HG03439 (cell line): ENCODE measurements around the gene APELA.
"Not testable (repeated sequence)": the region's sequence is repeated elsewhere in the genome, so short reads cannot be mapped to it uniquely, and the experiment has no call there.

Experiments
- ATAC-seq: cut with Tn5 transposase; IDR thresholded peaks from one replicate; pipeline ENCODE4 v1.9.1; 2021; ENCODE audit warnings: mild to moderate bottlenecking, moderate library complexity; ENCODE audit not compliant: unreplicated experiment

The APELA gene

GRCh38 chr4:164924670-164925238 is 47.8 kb downstream of the APELA start:
- no peak for ATAC-seq

GRCh38 chr4:164926301-164926700 is 49.3 kb downstream of the APELA start:
- ATAC-seq: no peak

- ATAC-seq: not testable (repeated sequence)
Observed at GRCh38 chr4:164927101-164927500, 50.1 kb downstream of the APELA start.

GRCh38 chr4:164930647-164931046 is 53.7 kb downstream of the APELA start:
- ATAC-seq: no peak

- ATAC-seq: no peak
Observed at GRCh38 chr4:164931551-164932324, 54.8 kb downstream of the APELA start.

GRCh38 chr4:164933244-164933643 is 56.3 kb downstream of the APELA start:
- no peak for ATAC-seq

- peak; percentile 63 for ATAC-seq
Observed at GRCh38 chr4:164935363-164935762, 58.4 kb downstream of the APELA start.

- ATAC-seq: peak; percentile 52
Observed at GRCh38 chr4:164935865-164936606, 59.1 kb downstream of the APELA start.

- peak; percentile 47 for ATAC-seq
Observed at GRCh38 chr4:164937576-164938270, 60.7 kb downstream of the APELA start.

GRCh38 chr4:164943192-164943591 is 66.2 kb downstream of the APELA start:
- no peak for ATAC-seq

GRCh38 chr4:164945146-164945545 is 68.2 kb downstream of the APELA start:
- no peak for ATAC-seq

GRCh38 chr4:164946810-164947209 is 69.8 kb downstream of the APELA start:
- no peak for ATAC-seq
